ENCODE data around the gene KRT82.

The KRT82 gene

DNA sequence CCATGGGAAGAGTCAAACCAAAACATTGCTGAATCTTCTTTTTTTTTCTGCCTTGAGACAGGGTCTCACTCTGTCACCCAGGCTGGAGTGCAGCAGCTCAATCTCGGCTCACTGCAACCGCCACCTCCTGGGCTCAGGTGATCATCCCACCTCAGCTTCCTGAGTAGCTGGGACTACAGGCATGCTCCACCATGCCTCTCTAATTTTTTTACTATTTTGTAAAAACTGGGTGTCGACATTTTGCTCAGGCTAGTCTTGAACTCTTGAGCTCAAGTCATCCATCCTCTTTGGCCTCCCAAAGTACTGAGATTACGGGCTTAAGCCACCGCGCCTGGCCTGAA is 29.5 kb upstream of the KRT82 start:
- no peak for DNase-seq

GRCh38 chr12:52434760-52435530 is 28.8 kb upstream of the KRT82 start:
- DNase-seq, result no peak

DNA sequence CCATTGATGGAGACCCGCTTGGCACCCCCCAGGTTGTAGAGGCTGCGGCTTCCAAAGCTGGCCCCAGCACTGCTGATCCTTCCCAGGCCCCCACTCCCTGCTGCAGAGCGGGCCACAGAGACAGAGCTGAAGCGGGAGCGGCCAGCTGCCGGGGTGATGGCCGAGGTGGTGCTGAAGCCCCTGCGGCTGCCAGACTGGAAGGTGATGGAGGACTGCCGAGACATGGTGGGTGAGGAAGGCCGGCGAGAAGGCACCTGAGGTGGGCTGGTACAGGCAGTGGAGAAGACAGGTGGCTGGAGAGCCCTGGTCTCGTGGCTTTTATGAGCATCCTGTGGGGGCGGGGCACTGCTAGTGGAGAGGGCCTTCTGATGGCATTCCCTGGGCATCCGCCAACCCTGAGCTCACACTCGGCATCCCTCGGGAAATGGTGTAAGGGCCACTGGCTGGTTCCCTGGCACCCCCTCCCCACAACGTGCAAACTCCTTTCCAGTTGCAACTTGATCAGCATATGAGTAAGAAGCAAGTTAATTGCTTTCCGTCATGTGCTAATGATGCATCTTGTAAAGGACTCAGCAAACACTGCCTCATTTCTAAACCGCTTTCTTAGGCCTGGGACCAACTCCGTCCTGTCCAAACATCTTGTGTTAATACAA is 28.1 kb upstream of the KRT82 start, which contains the start of gene KRT75:
Gene KRT75, minus strand, starts transcription at position 291 of the 653 bp plus-strand sequence. Its CDS starts 67 bp downstream, at position 224.
- DNase-seq, result no peak

- no peak for DNase-seq
Observed at GRCh38 chr12:52433501-52434080, 27.5 kb upstream of the KRT82 start.

DNA sequence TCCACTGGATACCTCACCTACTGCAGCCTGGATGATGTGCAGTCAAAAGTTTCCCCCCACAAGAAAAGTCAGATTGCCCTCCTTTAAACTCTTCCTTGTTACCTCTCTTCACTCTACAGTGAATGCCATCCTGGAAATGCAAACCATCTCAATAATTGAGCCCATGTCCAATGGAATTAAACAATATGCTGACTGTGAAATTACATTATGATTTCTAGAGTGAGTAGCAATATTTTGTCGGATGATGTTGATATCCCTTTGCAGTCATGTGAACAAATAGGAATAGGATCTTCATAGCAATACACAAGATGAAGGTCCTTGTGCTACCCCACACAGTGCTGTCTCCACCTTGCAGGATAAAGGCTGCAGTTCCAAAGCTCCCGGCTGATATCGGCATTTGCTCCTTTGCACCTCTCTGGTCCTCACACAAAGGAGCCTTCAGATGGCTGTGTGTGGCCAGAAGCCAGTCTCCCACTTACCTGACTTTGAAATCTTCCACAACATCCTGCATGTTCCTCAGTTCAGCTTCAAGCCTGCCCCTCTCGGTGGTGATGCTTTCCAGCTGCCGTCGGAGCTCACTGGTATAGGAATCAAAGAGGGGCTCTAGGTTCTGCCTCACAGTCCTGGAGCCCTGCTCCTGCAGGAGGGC is 26.5 kb upstream of the KRT82 start:
- no peak for DNase-seq

DNA sequence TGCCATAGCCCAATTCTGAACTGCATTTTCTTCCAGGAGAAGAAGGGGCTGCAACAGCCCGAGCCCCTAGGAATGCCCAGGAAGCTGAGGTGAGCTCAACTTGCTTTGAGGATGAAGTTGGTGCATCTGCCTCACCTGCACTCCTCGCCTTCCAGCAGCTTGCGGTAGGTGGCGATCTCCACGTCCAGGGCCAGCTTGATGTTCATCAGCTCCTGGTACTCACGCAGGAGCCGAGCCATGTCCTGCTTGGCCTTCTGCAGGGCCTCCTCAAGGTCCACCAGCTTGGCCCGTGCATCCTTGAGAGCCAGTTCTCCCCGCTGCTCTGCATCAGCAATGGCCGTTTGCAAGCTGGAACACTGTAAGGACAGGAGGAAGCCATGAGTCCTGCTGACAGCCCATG is 22.0 kb upstream of the KRT82 start:
- DNase-seq, result no peak

DNA sequence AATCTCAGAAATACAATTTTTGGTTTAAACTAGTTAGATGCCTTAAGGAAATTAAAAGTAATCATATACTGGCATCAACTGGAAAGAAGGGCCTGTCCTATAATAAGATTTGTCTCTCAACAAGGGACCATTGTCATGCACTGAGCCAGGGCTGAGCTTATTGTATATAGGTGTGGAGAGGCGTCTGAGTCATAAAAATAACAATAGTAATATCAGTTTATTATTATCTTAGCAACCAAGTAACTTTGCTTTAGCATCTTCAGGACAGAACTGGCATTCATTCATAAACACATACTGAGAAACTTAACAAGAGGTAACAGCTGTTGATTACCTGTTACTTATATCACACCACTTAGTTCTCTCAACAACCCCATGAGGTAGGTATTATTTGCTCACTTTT is 20.9 kb upstream of the KRT82 start:
- no peak for DNase-seq

GRCh38 chr12:52426034-52426433 is 19.9 kb upstream of the KRT82 start:
- DNase-seq, result no peak

- no peak for DNase-seq
Observed at GRCh38 chr12:52425466-52425865, 19.3 kb upstream of the KRT82 start.

GRCh38 chr12:52423661-52424500 is 17.7 kb upstream of the KRT82 start:
- no peak for DNase-seq

- no peak for DNase-seq
Observed at GRCh38 chr12:52423035-52423434, 16.9 kb upstream of the KRT82 start.

- DNase-seq, result peak; percentile 68
Observed at GRCh38 chr12:52419656-52420055, 13.5 kb upstream of the KRT82 start.

GRCh38 chr12:52418576-52419110 is 12.5 kb upstream of the KRT82 start:
- no peak for DNase-seq

- no peak for DNase-seq
Observed at GRCh38 chr12:52417740-52418139, 11.6 kb upstream of the KRT82 start.

DNA sequence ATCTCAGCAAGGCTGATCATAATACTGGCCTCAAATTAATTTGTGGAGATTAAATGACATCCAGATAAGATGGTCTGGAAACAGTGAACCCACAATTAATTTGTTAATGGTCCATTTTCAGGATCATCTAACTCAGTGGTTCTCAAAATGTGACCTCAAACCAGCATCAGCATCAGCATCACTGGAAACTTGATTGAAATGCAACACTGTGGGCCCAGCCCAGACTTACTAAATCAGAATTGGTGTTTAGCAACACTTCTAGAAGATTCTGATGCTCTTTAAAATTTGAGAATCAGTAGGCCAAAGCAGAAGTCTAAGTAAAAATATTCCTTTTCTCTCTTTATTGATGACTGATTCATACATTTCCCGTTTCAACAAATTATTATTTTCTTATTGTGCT is 10.7 kb upstream of the KRT82 start:
- no peak for DNase-seq

DNA sequence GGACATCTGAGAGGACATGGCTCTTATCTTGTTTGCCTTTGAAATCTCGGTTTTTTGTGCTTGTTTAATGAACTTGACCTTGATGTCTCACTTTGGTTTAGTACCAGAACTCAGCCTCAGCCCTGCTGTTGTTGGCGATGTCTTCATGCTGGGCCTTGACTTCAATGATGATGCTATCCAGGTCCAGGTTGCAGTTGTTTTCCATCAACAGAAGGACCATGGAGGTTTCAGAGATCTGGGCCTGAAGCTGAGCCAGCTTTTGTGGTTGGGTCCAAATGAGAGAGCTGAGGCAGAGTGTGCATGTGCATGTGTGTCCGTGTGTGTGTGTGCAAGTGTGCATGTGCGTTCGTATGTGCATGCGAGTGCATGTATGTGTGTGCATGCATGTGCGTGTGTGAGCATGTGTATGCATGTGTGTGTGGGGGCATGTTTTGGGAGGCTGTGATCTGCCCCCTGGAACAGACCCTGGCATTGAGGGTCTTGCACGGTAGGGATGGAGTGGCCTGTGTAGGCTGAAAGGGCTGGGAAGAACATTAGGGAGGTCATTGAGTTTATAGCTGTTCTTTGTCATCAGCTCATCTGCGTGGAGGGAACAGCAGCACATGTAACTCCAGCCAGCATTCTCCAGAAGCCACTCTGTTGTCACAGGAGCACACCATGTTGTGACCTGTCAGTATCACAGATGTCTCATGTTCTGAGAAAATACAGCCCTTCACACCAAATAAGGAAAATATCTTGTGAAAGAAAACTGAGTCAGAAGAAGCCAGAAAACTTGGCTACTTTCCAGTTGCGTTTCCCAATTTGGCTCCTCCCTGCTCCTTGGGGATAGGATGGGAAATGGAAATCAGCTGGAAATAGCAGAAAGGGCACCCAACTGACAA is 10.0 kb upstream of the KRT82 start:
- DNase-seq, result peak; percentile 87

DNA sequence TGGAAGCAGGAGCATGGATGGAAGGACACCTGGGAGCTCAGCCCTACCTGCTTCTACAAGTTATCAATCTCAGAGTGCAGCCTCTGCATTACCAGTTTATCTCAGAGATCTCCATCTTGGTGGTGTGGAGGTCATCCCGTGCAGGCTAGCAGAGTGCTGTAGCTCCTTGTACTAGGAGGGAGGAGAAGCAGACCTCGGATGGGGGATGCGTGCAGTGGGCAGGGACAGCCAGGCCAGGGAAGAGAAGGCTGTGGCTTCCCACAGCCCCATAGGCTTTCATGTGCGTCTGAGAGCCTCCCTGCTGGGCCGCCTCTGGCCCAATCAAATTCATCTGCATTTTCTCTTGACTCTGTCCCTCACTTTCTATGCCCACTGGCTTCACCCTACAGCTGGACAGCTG is 8.8 kb upstream of the KRT82 start:
- DNase-seq, result no peak

- DNase-seq, result no peak
Observed at GRCh38 chr12:52413782-52414345, 7.7 kb upstream of the KRT82 start.

- no peak for DNase-seq
Observed at GRCh38 chr12:52413202-52413601, 7.1 kb upstream of the KRT82 start.

- no peak for DNase-seq
Observed at GRCh38 chr12:52411815-52412214, 5.7 kb upstream of the KRT82 start.

All from fibroblast of skin of scalp (primary cell).